BLaER1 treated with 17β-estradiol and CSF1 and Interleukin-3, amounts not matched to agents 10 nM and 100 nM (cell line): ENCODE measurements around the gene LRCH1.

Experiments used
- H3K27ac ChIP-seq, 11 experiments: shearing (Covaris generic); formaldehyde crosslinking; 2 replicates each; pipeline ENCODE4 v1.8.1; 2022
- H3K27me3 ChIP-seq, 11 experiments: shearing (Covaris generic); formaldehyde crosslinking; 2 replicates each; pipeline ENCODE4 v1.8.1; 2022
- H3K36me3 ChIP-seq, 11 experiments: shearing (Covaris generic); formaldehyde crosslinking; 2 replicates each; pipeline ENCODE4 v1.8.1; 2022
- H3K4me1 ChIP-seq, 10 experiments: shearing (Covaris generic); formaldehyde crosslinking; 2 replicates each; pipeline ENCODE4 v1.8.1; 2022
- H3K4me2 ChIP-seq, 11 experiments: shearing (Covaris generic); formaldehyde crosslinking; 2 replicates each; pipeline ENCODE4 v1.8.1; 2022
- H3K4me3 ChIP-seq, 10 experiments: shearing (Covaris generic); formaldehyde crosslinking; 2 replicates each; pipeline ENCODE4 v1.8.1; 2022
- H3K9ac ChIP-seq, 11 experiments: shearing (Covaris generic); formaldehyde crosslinking; 2 replicates each; pipeline ENCODE4 v1.8.1; 2022
- H3K9me3 ChIP-seq, 11 experiments: shearing (Covaris generic); formaldehyde crosslinking; replicated peaks in 1 of 11; 2 replicates each; pipeline ENCODE4 v1.8.1; 2022
- H4K20me1 ChIP-seq, 11 experiments: shearing (Covaris generic); formaldehyde crosslinking; 2 replicates each; pipeline ENCODE4 v1.8.1; 2022
- Cebpa-rat ChIP-seq, 11 experiments: shearing (Covaris generic); IDR thresholded peaks; 2 replicates each; pipeline ENCODE4 v1.8.1; 2022

LRCH1 gene

GRCh38 chr13:46544208-46544607, 8.8 kb upstream of the LRCH1 start:
- Histone ChIP-seq H3K27ac (no peak overlapping the region), H4K20me1 (no peaks in the 10 kb centered on the region), H3K27me3 (no peaks in the 10 kb centered on the region), H3K4me3 (no peak overlapping the region), H3K4me1 (peaks cover 0 to 11% (median 0%) of the 10 kb centered on the region in 10 experiments; a peak in 1 of 20 replicates), H3K9me3 (no peaks in the 10 kb centered on the region), H3K9ac (no peak overlapping the region), H3K4me2 (no peak overlapping the region), H3K36me3 (no peaks in the 10 kb centered on the region)
- no peak for TF ChIP-seq Cebpa-rat (IDR thresholded peaks at IDR 0.05)

- Histone ChIP-seq H3K27me3 (no peaks in the 10 kb centered on the region), H3K27ac (no peak overlapping the region)
Observed at GRCh38 chr13:46544811-46545210, 8.2 kb upstream of the LRCH1 start.

GRCh38 chr13:46546084-46546768, 6.7 kb upstream of the LRCH1 start:
- TF ChIP-seq Cebpa-rat (IDR thresholded peaks at IDR 0.05): no peak
- H3K27ac ChIP-seq: no peak overlapping the region

More at GRCh38 chr13:46544811-46545210, 8.2 kb upstream of the LRCH1 start:
- TF ChIP-seq Cebpa-rat (IDR thresholded peaks at IDR 0.05): no peak
- H3K4me1 ChIP-seq: peaks cover 0 to 11% (median 0%) of the 10 kb centered on the region in 10 experiments; a peak in 1 of 20 replicates
- no peaks in the 10 kb centered on the region for H3K9me3 ChIP-seq
- H4K20me1 ChIP-seq: no peaks in the 10 kb centered on the region
- H3K9ac ChIP-seq: no peak overlapping the region
- no peak overlapping the region for H3K4me3 ChIP-seq
- no peaks in the 10 kb centered on the region for H3K36me3 ChIP-seq
- H3K4me2 ChIP-seq: no peak overlapping the region

GRCh38 chr13:46550822-46551221, 2.1 kb upstream of the LRCH1 start:
- no peak overlapping the region for H3K27ac ChIP-seq
- peaks cover 10 to 20% (median 13%) of the 10 kb centered on the region in 11 experiments; a peak in 18 of 22 replicates for H4K20me1 ChIP-seq
- no peak overlapping the region; a peak in 3 of 22 replicates for H3K4me2 ChIP-seq
- peaks cover 21 to 30% (median 25%) of the 10 kb centered on the region in 10 experiments for H3K4me1 ChIP-seq
- H3K36me3 ChIP-seq: no peaks in the 10 kb centered on the region
- H3K27me3 ChIP-seq: no peaks in the 10 kb centered on the region; a peak in 1 of 22 replicates
- H3K4me3 ChIP-seq: no peak overlapping the region
- no peak for TF ChIP-seq Cebpa-rat (IDR thresholded peaks at IDR 0.05)
- H3K9ac ChIP-seq: no peak overlapping the region
- H3K9me3 ChIP-seq: no peaks in the 10 kb centered on the region

More at GRCh38 chr13:46546084-46546768, 6.7 kb upstream of the LRCH1 start:
- H3K27me3 ChIP-seq: no peaks in the 10 kb centered on the region
- H3K4me1 ChIP-seq: peaks cover 0 to 12% (median under 1%) of the 10 kb centered on the region in 10 experiments; a peak in 4 of 20 replicates
- no peak overlapping the region for H3K4me2 ChIP-seq
- no peak overlapping the region for H3K4me3 ChIP-seq
- no peaks in the 10 kb centered on the region for H3K36me3 ChIP-seq
- no peaks in the 10 kb centered on the region for H3K9me3 ChIP-seq
- H3K9ac ChIP-seq: no peak overlapping the region
- H4K20me1 ChIP-seq: no peaks in the 10 kb centered on the region

GRCh38 chr13:46551410-46552302, 1.3 kb upstream of the LRCH1 start:
- Histone ChIP-seq H3K4me3 (peak overlapping the region; percentile 84 to 99 (median 98)), H3K27me3 (no peaks in the 10 kb centered on the region; a peak in 1 of 22 replicates), H3K4me1 (peaks cover 29 to 38% (median 34%) of the 10 kb centered on the region in 10 experiments), H3K4me2 (peak overlapping the region; percentile 89 to 100 (median 96)), H3K9me3 (no peaks in the 10 kb centered on the region), H4K20me1 (peaks cover 17 to 29% (median 22%) of the 10 kb centered on the region in 11 experiments; a peak in 21 of 22 replicates), H3K9ac (peak overlapping the region; percentile 87 to 96 (median 92)), H3K36me3 (no peaks in the 10 kb centered on the region), H3K27ac (peak overlapping the region in 9 of 11 experiments; percentile 87 to 95 (median 92); a peak in 18 of 22 replicates)
- TF ChIP-seq Cebpa-rat (IDR thresholded peaks at IDR 0.05): no peak

GRCh38 chr13:46552303-46552682, 677 bp upstream of the LRCH1 start:
- H3K4me2 ChIP-seq: peak overlapping the region; percentile 89 to 100 (median 96)
- TF ChIP-seq Cebpa-rat (IDR thresholded peaks at IDR 0.05): no peak
- H3K36me3 ChIP-seq: peaks cover 0 to 2% (median 0%) of the 10 kb centered on the region in 11 experiments; a peak in 1 of 22 replicates
- peak overlapping the region in 9 of 11 experiments; percentile 87 to 95 (median 92); a peak in 19 of 22 replicates for H3K27ac ChIP-seq
- no peaks in the 10 kb centered on the region for H3K9me3 ChIP-seq
- peak overlapping the region; percentile 87 to 96 (median 92) for H3K9ac ChIP-seq
- peak overlapping the region; percentile 84 to 99 (median 98) for H3K4me3 ChIP-seq
- H3K27me3 ChIP-seq: no peaks in the 10 kb centered on the region; a peak in 1 of 22 replicates
- H4K20me1 ChIP-seq: peaks cover 22 to 33% (median 28%) of the 10 kb centered on the region in 11 experiments; a peak in 21 of 22 replicates
- peaks cover 29 to 39% (median 34%) of the 10 kb centered on the region in 10 experiments for H3K4me1 ChIP-seq

GRCh38 chr13:46553521-46553885, 533 bp downstream of the LRCH1 start:
- Histone ChIP-seq H3K27ac (peak overlapping the region; percentile 75 to 95 (median 92)), H3K9ac (peak overlapping the region; percentile 87 to 96 (median 92)), H3K36me3 (peaks cover 0 to 4% (median 0%) of the 10 kb centered on the region in 11 experiments; a peak in 1 of 22 replicates), H3K27me3 (no peaks in the 10 kb centered on the region; a peak in 1 of 22 replicates), H3K4me2 (peak overlapping the region; percentile 81 to 92 (median 89)), H4K20me1 (peaks cover 30 to 45% (median 40%) of the 10 kb centered on the region in 11 experiments), H3K4me1 (peaks cover 29 to 39% (median 35%) of the 10 kb centered on the region in 10 experiments), H3K9me3 (no peaks in the 10 kb centered on the region), H3K4me3 (peak overlapping the region; percentile 84 to 99 (median 98))
- TF ChIP-seq Cebpa-rat (IDR thresholded peaks at IDR 0.05): no peak

- Histone ChIP-seq H3K36me3 (peaks cover 0 to 4% (median 0%) of the 10 kb centered on the region in 11 experiments; a peak in 1 of 22 replicates), H3K4me2 (peak overlapping the region; percentile 81 to 92 (median 89)), H3K4me3 (peak overlapping the region; percentile 84 to 99 (median 98)), H3K9ac (peak overlapping the region; percentile 87 to 96 (median 92)), H3K27ac (peak overlapping the region; percentile 75 to 95 (median 92)), H3K9me3 (no peaks in the 10 kb centered on the region), H4K20me1 (peaks cover 35 to 51% (median 46%) of the 10 kb centered on the region in 11 experiments), H3K4me1 (peaks cover 33 to 41% (median 36%) of the 10 kb centered on the region in 10 experiments), H3K27me3 (no peaks in the 10 kb centered on the region; a peak in 1 of 22 replicates)
- TF ChIP-seq Cebpa-rat (IDR thresholded peaks at IDR 0.05): peak in 1 of 11 experiments; percentile 25; a peak in 1 of 22 replicates
Observed at GRCh38 chr13:46553886-46554858, 1.2 kb downstream of the LRCH1 start.
